Measurements from ENCODE around the gene FAM110C. TPM values are rescaled to one million over a fixed set of nuclear protein-coding genes. Genes with fewer than 3 reads are reported as not detected.

FAM110C gene
- total and polyA plus RNA-seq, 8 donors, result 2.8 to 7.9 (median 5.3) TPM

DNA sequence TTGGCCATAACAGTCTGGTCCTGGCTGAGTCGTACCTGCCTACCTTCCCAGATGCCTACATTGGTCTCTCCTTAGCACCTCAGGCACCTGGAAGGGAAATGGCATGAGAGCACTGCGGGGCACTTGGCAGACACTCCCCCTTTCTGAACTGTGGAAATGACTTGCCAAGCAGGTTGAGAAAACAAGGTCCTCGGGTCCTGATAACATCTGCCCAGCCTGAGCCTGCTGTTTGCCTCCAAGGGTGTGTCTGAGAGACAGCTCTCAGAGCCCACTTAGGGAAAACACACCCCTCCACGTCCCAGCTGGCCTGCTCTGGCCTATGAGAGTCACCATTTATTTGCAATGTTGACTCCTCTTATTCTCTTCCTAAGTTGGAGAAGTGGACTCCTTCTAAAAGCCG, 10.5 kb downstream of the FAM110C start:
- no peaks in the 10 kb centered on the region for H3K9me3 ChIP-seq
- no peaks in the 10 kb centered on the region for H3K4me1 ChIP-seq
- H3K27ac ChIP-seq, result no peak overlapping the region
- ATAC-seq (peak; percentile 95), DNase-seq (peak in 2 of 4 donors; percentile 48 to 77)
- TF ChIP-seq, protein P1, sequence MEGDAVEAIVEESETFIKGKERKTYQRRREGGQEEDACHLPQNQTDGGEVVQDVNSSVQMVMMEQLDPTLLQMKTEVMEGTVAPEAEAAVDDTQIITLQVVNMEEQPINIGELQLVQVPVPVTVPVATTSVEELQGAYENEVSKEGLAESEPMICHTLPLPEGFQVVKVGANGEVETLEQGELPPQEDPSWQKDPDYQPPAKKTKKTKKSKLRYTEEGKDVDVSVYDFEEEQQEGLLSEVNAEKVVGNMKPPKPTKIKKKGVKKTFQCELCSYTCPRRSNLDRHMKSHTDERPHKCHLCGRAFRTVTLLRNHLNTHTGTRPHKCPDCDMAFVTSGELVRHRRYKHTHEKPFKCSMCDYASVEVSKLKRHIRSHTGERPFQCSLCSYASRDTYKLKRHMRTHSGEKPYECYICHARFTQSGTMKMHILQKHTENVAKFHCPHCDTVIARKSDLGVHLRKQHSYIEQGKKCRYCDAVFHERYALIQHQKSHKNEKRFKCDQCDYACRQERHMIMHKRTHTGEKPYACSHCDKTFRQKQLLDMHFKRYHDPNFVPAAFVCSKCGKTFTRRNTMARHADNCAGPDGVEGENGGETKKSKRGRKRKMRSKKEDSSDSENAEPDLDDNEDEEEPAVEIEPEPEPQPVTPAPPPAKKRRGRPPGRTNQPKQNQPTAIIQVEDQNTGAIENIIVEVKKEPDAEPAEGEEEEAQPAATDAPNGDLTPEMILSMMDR (IDR thresholded peaks at IDR 0.05), result no peak
- no peaks in the 10 kb centered on the region for H3K36me3 ChIP-seq
- H3K27me3 ChIP-seq, result no peaks in the 10 kb centered on the region
- intact Hi-C loops (cut with DNase I), result no loop called here
- no peak overlapping the region for H3K4me3 ChIP-seq

DNA sequence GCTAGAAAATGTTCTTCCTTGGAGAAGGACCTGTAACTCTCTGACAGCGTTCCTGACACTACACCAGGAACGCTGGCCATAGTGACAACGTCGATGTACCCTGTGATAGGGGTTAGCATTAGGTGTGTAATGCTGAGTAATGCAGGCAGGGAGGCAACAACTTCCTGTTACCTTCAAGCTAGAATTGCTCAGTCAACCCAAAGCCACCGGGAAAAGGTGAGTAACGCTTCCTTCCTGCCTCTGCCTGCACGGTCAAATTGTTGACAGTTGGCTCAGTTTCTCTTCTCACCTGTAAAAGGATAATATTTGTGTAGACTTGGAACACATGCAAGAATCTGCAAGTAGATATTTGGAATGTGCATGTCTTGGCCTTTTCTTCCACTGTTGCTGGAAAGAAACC, 12.7 kb downstream of the FAM110C start:
- no peak overlapping the region for H3K27ac ChIP-seq

DNA sequence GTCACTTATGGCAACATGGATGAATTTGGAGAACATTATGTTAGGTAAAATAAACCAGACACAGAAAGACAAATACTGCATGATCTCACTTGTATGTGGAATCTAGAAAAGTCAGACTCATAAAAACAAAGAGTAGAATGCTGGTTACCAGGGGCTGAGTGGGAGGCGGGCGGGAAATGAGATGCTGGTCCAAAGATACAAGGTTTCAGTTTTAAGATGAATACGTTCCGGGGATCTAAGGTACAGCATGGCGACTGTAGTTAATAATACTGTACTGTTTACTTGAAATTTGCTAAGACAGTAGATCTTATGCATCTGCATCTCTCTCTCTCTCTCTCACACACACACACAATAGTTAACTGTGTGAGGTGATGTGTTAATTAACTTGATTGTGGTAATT, 14.2 kb downstream of the FAM110C start:
- Histone ChIP-seq H3K36me3 (no peaks in the 10 kb centered on the region), H3K27me3 (no peaks in the 10 kb centered on the region), H3K4me1 (no peaks in the 10 kb centered on the region), H3K27ac (no peak overlapping the region), H3K4me3 (no peak overlapping the region), H3K9me3 (no peaks in the 10 kb centered on the region)
- TF ChIP-seq, protein P1 (IDR thresholded peaks at IDR 0.05), result no peak
- DNase-seq (no peak), ATAC-seq (no peak)
- intact Hi-C loops (cut with DNase I), result no loop called here

More for the DNA sequence above, 12.7 kb downstream of the FAM110C start:
- TF ChIP-seq, protein P1 (IDR thresholded peaks at IDR 0.05), result no peak
- DNase-seq (no peak), ATAC-seq (peak; percentile 47)
- no peaks in the 10 kb centered on the region for H3K27me3 ChIP-seq
- H3K4me3 ChIP-seq, result no peak overlapping the region
- no peaks in the 10 kb centered on the region for H3K36me3 ChIP-seq
- intact Hi-C loops (cut with DNase I), result no loop called here
- H3K9me3 ChIP-seq, result no peaks in the 10 kb centered on the region
- no peaks in the 10 kb centered on the region for H3K4me1 ChIP-seq

DNA sequence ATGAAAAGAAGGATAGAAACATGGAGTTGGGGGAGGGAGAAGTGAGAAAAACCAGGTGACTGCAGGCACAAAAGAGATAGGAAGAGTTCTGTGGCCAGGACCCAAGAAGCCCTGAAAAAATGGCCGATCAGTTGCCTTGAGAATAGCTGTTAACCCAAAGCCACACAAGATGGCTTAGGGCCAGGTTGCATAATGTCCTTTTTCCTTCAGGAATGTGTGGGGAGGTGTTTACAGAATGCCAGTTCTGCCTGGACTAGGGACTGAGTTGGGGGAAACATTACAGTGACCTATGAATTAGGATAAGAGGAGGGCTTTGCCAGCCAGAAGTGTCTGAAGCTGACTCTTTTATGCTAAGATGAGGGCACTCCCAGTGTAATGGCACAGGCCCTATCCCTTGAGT, 17.1 kb downstream of the FAM110C start:
- no peak overlapping the region for H3K27ac ChIP-seq
- DNase-seq, result no peak

DNA sequence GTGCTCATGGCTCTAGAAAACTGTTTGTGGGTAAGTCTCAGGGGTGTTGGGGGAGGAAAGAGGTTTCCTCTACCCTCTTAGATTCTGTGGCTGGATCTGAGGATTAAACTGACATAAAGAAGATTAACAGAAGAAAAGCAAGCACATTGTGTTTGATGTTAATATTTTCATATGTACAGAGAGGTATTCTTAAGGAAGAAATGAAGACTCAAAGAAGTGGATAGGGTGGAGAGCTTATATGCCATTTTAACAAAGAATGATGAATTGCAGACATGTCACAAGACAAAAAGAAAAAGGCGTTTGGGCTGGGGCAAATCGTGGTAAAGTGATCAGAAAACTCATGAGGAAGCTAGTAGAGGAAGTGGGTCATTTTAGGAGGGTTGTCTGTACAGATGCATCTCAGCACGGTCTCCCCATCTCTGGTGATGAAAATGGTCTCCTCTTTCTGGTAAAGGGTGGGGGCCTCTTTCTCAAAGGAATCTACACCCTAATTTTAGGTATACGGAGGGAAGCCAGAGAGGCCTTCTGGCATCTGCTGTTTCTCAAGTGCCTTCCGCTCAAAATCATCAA, 17.8 kb downstream of the FAM110C start:
- intact Hi-C loops (cut with DNase I), result no loop called here
- ATAC-seq (no peak), DNase-seq (no peak)
- H3K36me3 ChIP-seq, result no peaks in the 10 kb centered on the region
- H3K27ac ChIP-seq, result no peak overlapping the region
- no peaks in the 10 kb centered on the region for H3K27me3 ChIP-seq
- peaks cover 0 to 6% of the 10 kb centered on the region in 2 donors for H3K4me1 ChIP-seq
- TF ChIP-seq, protein P1 (IDR thresholded peaks at IDR 0.05), result no peak
- H3K4me3 ChIP-seq, result no peak overlapping the region
- no peaks in the 10 kb centered on the region for H3K9me3 ChIP-seq

More for the DNA sequence above, 17.1 kb downstream of the FAM110C start:
- TF ChIP-seq, protein P1 (IDR thresholded peaks at IDR 0.05), result no peak
- Histone ChIP-seq H3K9me3 (no peaks in the 10 kb centered on the region), H3K4me3 (no peak overlapping the region), H3K4me1 (peaks cover 0 to 6% of the 10 kb centered on the region in 2 donors), H3K27me3 (no peaks in the 10 kb centered on the region), H3K36me3 (no peaks in the 10 kb centered on the region)
- intact Hi-C loops (cut with DNase I), result no loop called here
- peak; percentile 55 for ATAC-seq
